Astrocyte (in vitro differentiated cells and primary cell): ENCODE measurements around the gene GPC5. TPM values are rescaled to one million over a fixed set of nuclear protein-coding genes. Genes with fewer than 3 reads are reported as not detected.

Experiments used
- DNase-seq: peaks from one replicate; pipeline ENCODE4 v3.0.0-alpha.2; 2010; ENCODE audit warnings: low read depth
- FAIRE-seq: peaks from 2 replicates; lab custom pipeline; 2011; peaks lifted over from hg19 to GRCh38; lab: Jason Lieb, UNC
- H2AFZ ChIP-seq: 2 replicates; pipeline ENCODE4 v1.6.0; 2012; ENCODE audit warnings: low read depth, low read length, inconsistent platforms
- H3K27ac ChIP-seq: 2 replicates; pipeline ENCODE4 v1.5.1; 2011; ENCODE audit warnings: low read depth, low read length, inconsistent platforms
- H3K27me3 ChIP-seq: 2 replicates; pipeline ENCODE4 v1.6.0; 2011; ENCODE audit warnings: low read length, inconsistent platforms; ENCODE audit not compliant: insufficient read depth
- H3K36me3 ChIP-seq: 2 replicates; pipeline ENCODE4 v1.5.1; 2011; ENCODE audit warnings: low read length, inconsistent platforms; ENCODE audit not compliant: insufficient read depth
- H3K4me1 ChIP-seq: 2 replicates; pipeline ENCODE4 v1.5.1; 2011; ENCODE audit warnings: low read length, inconsistent platforms; ENCODE audit not compliant: insufficient read depth
- H3K4me2 ChIP-seq: 2 replicates; pipeline ENCODE4 v1.6.0; 2012; ENCODE audit warnings: low read length, inconsistent platforms
- H3K4me3 ChIP-seq: 2 replicates; pipeline ENCODE4 v1.5.1; 2011; ENCODE audit warnings: low read depth, mild to moderate bottlenecking, low read length, inconsistent platforms; ENCODE audit not compliant: insufficient read depth
- H3K79me2 ChIP-seq: 2 replicates; pipeline ENCODE4 v1.6.0; 2012; ENCODE audit warnings: mild to moderate bottlenecking, low read length, inconsistent platforms; ENCODE audit not compliant: insufficient read depth
- H3K9ac ChIP-seq: 2 replicates; pipeline ENCODE4 v1.6.0; 2012; ENCODE audit warnings: mild to moderate bottlenecking, low read length, inconsistent platforms
- H3K9me3 ChIP-seq: 2 replicates; pipeline ENCODE4 v1.5.1; 2012; ENCODE audit warnings: low read depth, mild to moderate bottlenecking, low read length, inconsistent platforms; ENCODE audit not compliant: insufficient read depth
- H4K20me1 ChIP-seq: 2 replicates; pipeline ENCODE4 v1.6.0; 2012; ENCODE audit warnings: low read length, inconsistent platforms; ENCODE audit not compliant: insufficient read depth
- H3K27ac Mint-ChIP-seq: one replicate; pipeline ENCODE4 v1.8.0; 2021; ENCODE audit warnings: mild to moderate bottlenecking, mixed read lengths; ENCODE audit not compliant: unreplicated experiment
- H3K27me3 Mint-ChIP-seq: one replicate; pipeline ENCODE4 v1.8.0; 2021; ENCODE audit warnings: low read depth, mixed read lengths; ENCODE audit not compliant: unreplicated experiment
- H3K36me3 Mint-ChIP-seq: one replicate; pipeline ENCODE4 v1.8.0; 2021; ENCODE audit warnings: low read depth, mixed read lengths; ENCODE audit not compliant: unreplicated experiment
- H3K4me1 Mint-ChIP-seq: one replicate; pipeline ENCODE4 v1.8.0; 2021; ENCODE audit warnings: low read depth, mixed read lengths; ENCODE audit not compliant: unreplicated experiment
- H3K4me3 Mint-ChIP-seq: one replicate; pipeline ENCODE4 v1.8.0; 2021; ENCODE audit warnings: mild to moderate bottlenecking, moderate library complexity, mixed read lengths; ENCODE audit not compliant: unreplicated experiment
- H3K9me3 Mint-ChIP-seq: one replicate; pipeline ENCODE4 v1.8.0; 2021; ENCODE audit warnings: mild to moderate bottlenecking, mixed read lengths; ENCODE audit not compliant: unreplicated experiment
- CTCF ChIP-seq: IDR thresholded peaks from 2 replicates; pipeline ENCODE4 v1.5.1; 2011; ENCODE audit warnings: low read depth, mild to moderate bottlenecking, inconsistent platforms, low read length, moderate library complexity; ENCODE audit not compliant: insufficient read depth
- EZH2 ChIP-seq: IDR thresholded peaks from 2 replicates; pipeline ENCODE4 v1.6.1; 2012; ENCODE audit warnings: mild to moderate bottlenecking, low read length, inconsistent platforms; ENCODE audit not compliant: insufficient read depth
- total RNA-seq: library from RNA; stranded (reverse); gene quantifications from 2 replicates; pipeline ENCODE4 v1.2.1, GENCODE V29; 2021

The GPC5 gene
- total RNA-seq, 1 donor from 2014 or later: 1.1 TPM

GRCh38 chr13:92761710-92762109 is 1363.3 kb downstream of the GPC5 start:
- H3K4me3 ChIP-seq: no peak overlapping the region
- no peak for FAIRE-seq
- TF ChIP-seq EZH2 (no peak), CTCF (no peak)
- no peaks in the 10 kb centered on the region for H3K36me3 ChIP-seq
- H3K27ac ChIP-seq: no peak overlapping the region
- DNase-seq: no peak
- Mint-ChIP-seq H3K9me3 (peaks cover 7% of the 10 kb centered on the region), H3K36me3 (no peaks in the 10 kb centered on the region), H3K27ac (no peak overlapping the region), H3K4me1 (no peaks in the 10 kb centered on the region), H3K4me3 (no peak overlapping the region), H3K27me3 (no peaks in the 10 kb centered on the region)
- H4K20me1 ChIP-seq: no peaks in the 10 kb centered on the region
- H3K4me1 ChIP-seq: no peaks in the 10 kb centered on the region
- H3K9me3 ChIP-seq: peaks cover 7% of the 10 kb centered on the region
- no peaks in the 10 kb centered on the region for H3K79me2 ChIP-seq
- H2AFZ ChIP-seq: no peak overlapping the region
- H3K27me3 ChIP-seq: no peaks in the 10 kb centered on the region
- H3K4me2 ChIP-seq: no peak overlapping the region
- no peak overlapping the region for H3K9ac ChIP-seq

GRCh38 chr13:92767468-92767867 is 1369.0 kb downstream of the GPC5 start:
- DNase-seq (no peak), FAIRE-seq (no peak)
- Histone ChIP-seq H3K9me3 (peaks cover 7% of the 10 kb centered on the region), H3K9ac (no peak overlapping the region), H4K20me1 (no peaks in the 10 kb centered on the region), H3K27me3 (no peaks in the 10 kb centered on the region), H3K4me2 (no peak overlapping the region), H3K36me3 (no peaks in the 10 kb centered on the region), H3K27ac (no peak overlapping the region), H3K4me3 (no peak overlapping the region), H3K79me2 (no peaks in the 10 kb centered on the region), H3K4me1 (no peaks in the 10 kb centered on the region), H2AFZ (no peak overlapping the region)
- Mint-ChIP-seq H3K4me1 (no peaks in the 10 kb centered on the region), H3K36me3 (no peaks in the 10 kb centered on the region), H3K9me3 (peaks cover 2% of the 10 kb centered on the region), H3K4me3 (no peak overlapping the region), H3K27me3 (peaks cover 1% of the 10 kb centered on the region), H3K27ac (no peak overlapping the region)
- TF ChIP-seq CTCF: no peak
- no peak for TF ChIP-seq EZH2

GRCh38 chr13:92768602-92769001 is 1370.2 kb downstream of the GPC5 start:
- H3K27me3 ChIP-seq: no peaks in the 10 kb centered on the region
- DNase-seq (no peak), FAIRE-seq (no peak)
- no peak overlapping the region for H2AFZ ChIP-seq
- H3K36me3 ChIP-seq: no peaks in the 10 kb centered on the region
- H3K4me1 Mint-ChIP-seq: no peaks in the 10 kb centered on the region
- peaks cover 1% of the 10 kb centered on the region for H3K27me3 Mint-ChIP-seq
- H3K27ac Mint-ChIP-seq: no peak overlapping the region
- no peak overlapping the region for H3K27ac ChIP-seq
- H4K20me1 ChIP-seq: no peaks in the 10 kb centered on the region
- peaks cover 2% of the 10 kb centered on the region for H3K9me3 Mint-ChIP-seq
- no peak overlapping the region for H3K9ac ChIP-seq
- H3K36me3 Mint-ChIP-seq: no peaks in the 10 kb centered on the region
- H3K9me3 ChIP-seq: peaks cover 6% of the 10 kb centered on the region
- H3K4me1 ChIP-seq: no peaks in the 10 kb centered on the region
- H3K4me3 ChIP-seq: no peak overlapping the region
- H3K79me2 ChIP-seq: no peaks in the 10 kb centered on the region
- no peak for TF ChIP-seq CTCF
- TF ChIP-seq EZH2: no peak
- H3K4me3 Mint-ChIP-seq: no peak overlapping the region
- H3K4me2 ChIP-seq: no peak overlapping the region
